HEK293 (cell line): ENCODE results near the gene TAC4.
A peak's percentile ranks its signal among the peaks of the same experiment; 100 is the strongest.

Experiments used
- CTCF ChIA-PET: fragments of 350-600 bp; formaldehyde crosslinking; extraction: SDS; loops from one replicate; lab custom pipeline; 2021; ENCODE audit warnings: antibody characterized with exemption; lab: Yijun Ruan, JAX
- POLR2A ChIA-PET: fragments of 300-600 bp; formaldehyde crosslinking; extraction: SDS; loops from one replicate; lab custom pipeline; 2020; ENCODE audit warnings: antibody characterized with exemption, inconsistent platforms; lab: Yijun Ruan, JAX
- H3K27ac ChIP-seq: fragments of 200-500 bp; sonication (Bioruptor generic); 2 replicates; pipeline ENCODE4 v1.5.1; 2014; ENCODE audit warnings: low read depth, low read length, control low read depth, inconsistent platforms; ENCODE audit errors: extremely low read depth
- H3K36me3 ChIP-seq, 2 experiments: fragments of 200-500 bp in 1 of 2; sonication (Bioruptor generic) in 1 of 2; 1 replicate in 1 of 2; 2 replicates in 1 of 2; pipeline ENCODE4 v1.5.1; 2014 to 2017; ENCODE audit warnings: inconsistent platforms in 2 of 2, low read length in 2 of 2; ENCODE audit not compliant: control insufficient read depth in 2 of 2, insufficient read depth in 1 of 2
- H3K4me1 ChIP-seq: fragments of 200-500 bp; sonication (Bioruptor generic); 2 replicates; pipeline ENCODE4 v1.5.1; 2014; ENCODE audit warnings: mild to moderate bottlenecking, low read length, inconsistent platforms; ENCODE audit not compliant: control insufficient read depth, insufficient read depth
- H3K4me3 ChIP-seq: 2 replicates; pipeline ENCODE4 v1.5.1; 2011; ENCODE audit warnings: low read depth, mild to moderate bottlenecking, control low read depth, low read length, moderate library complexity
- H3K9me3 ChIP-seq: fragments of 200-500 bp; sonication (Bioruptor generic); 2 replicates; pipeline ENCODE4 v1.5.1; 2014; ENCODE audit warnings: low read depth, low read length, inconsistent platforms; ENCODE audit not compliant: control insufficient read depth, insufficient read depth
- SCRT1 ChIP-seq: fragments of 450-650 bp; formaldehyde crosslinking; IDR thresholded peaks from 2 replicates; pipeline ENCODE4 v1.5.1; 2016; ENCODE audit warnings: missing biosample characterization, missing genetic modification characterization, borderline replicate concordance
- SCRT2 ChIP-seq: fragments of 450-650 bp; formaldehyde crosslinking; IDR thresholded peaks from 2 replicates; pipeline ENCODE4 v1.5.1; 2016; ENCODE audit warnings: missing biosample characterization, missing genetic modification characterization
- YY2 ChIP-seq: fragments of 450-650 bp; formaldehyde crosslinking; IDR thresholded peaks from 2 replicates; pipeline ENCODE4 v1.5.1; 2016; ENCODE audit warnings: missing biosample characterization, missing genetic modification characterization
- ZFP69B ChIP-seq: fragments of 450-650 bp; formaldehyde crosslinking; IDR thresholded peaks from 2 replicates; pipeline ENCODE4 v1.5.1; 2016; ENCODE audit warnings: missing biosample characterization, missing genetic modification characterization
- ZNF10 ChIP-seq: fragments of 450-650 bp; formaldehyde crosslinking; IDR thresholded peaks from 2 replicates; pipeline ENCODE4 v1.5.1; 2017; ENCODE audit warnings: missing biosample characterization, missing genetic modification characterization
- ZNF132 ChIP-seq: fragments of 450-650 bp; formaldehyde crosslinking; IDR thresholded peaks from 2 replicates; pipeline ENCODE4 v1.5.1; 2017; ENCODE audit warnings: missing biosample characterization, missing genetic modification characterization, borderline replicate concordance
- ZNF23 ChIP-seq: fragments of 450-650 bp; formaldehyde crosslinking; IDR thresholded peaks from 2 replicates; pipeline ENCODE4 v1.5.1; 2016; ENCODE audit warnings: missing biosample characterization, missing genetic modification characterization, borderline replicate concordance
- ZNF24 ChIP-seq: fragments of 450-650 bp; formaldehyde crosslinking; IDR thresholded peaks from 2 replicates; pipeline ENCODE4 v1.5.1; 2016; ENCODE audit warnings: missing biosample characterization, missing genetic modification characterization
- ZNF292 ChIP-seq: fragments of 450-650 bp; formaldehyde crosslinking; IDR thresholded peaks from 2 replicates; pipeline ENCODE4 v1.5.1; 2016; ENCODE audit warnings: low read depth, missing biosample characterization, missing genetic modification characterization, borderline replicate concordance
- ZNF350 ChIP-seq: fragments of 450-650 bp; formaldehyde crosslinking; IDR thresholded peaks from 2 replicates; pipeline ENCODE4 v1.5.0; 2017; ENCODE audit warnings: missing biosample characterization, mild to moderate bottlenecking, missing genetic modification characterization
- ZNF433 ChIP-seq: fragments of 450-650 bp; formaldehyde crosslinking; IDR thresholded peaks from 2 replicates; pipeline ENCODE4 v1.5.1; 2016; ENCODE audit warnings: missing biosample characterization, missing genetic modification characterization, low read depth
- ZNF48 ChIP-seq: fragments of 450-650 bp; formaldehyde crosslinking; IDR thresholded peaks from 2 replicates; pipeline ENCODE4 v1.5.1; 2016; ENCODE audit warnings: missing biosample characterization, missing genetic modification characterization
- ZNF501 ChIP-seq: fragments of 450-650 bp; formaldehyde crosslinking; IDR thresholded peaks from 2 replicates; pipeline ENCODE4 v1.5.1; 2016; ENCODE audit warnings: missing biosample characterization, missing genetic modification characterization
- ZNF645 ChIP-seq: fragments of 450-650 bp; formaldehyde crosslinking; IDR thresholded peaks from 2 replicates; pipeline ENCODE4; 2016; ENCODE audit warnings: missing biosample characterization, missing genetic modification characterization
- ZNF677 ChIP-seq: fragments of 450-650 bp; IDR thresholded peaks from 2 replicates; pipeline ENCODE4 v1.5.0; 2018; ENCODE audit warnings: missing biosample characterization, mild to moderate bottlenecking, missing genetic modification characterization, moderate library complexity

Gene TAC4

DNA sequence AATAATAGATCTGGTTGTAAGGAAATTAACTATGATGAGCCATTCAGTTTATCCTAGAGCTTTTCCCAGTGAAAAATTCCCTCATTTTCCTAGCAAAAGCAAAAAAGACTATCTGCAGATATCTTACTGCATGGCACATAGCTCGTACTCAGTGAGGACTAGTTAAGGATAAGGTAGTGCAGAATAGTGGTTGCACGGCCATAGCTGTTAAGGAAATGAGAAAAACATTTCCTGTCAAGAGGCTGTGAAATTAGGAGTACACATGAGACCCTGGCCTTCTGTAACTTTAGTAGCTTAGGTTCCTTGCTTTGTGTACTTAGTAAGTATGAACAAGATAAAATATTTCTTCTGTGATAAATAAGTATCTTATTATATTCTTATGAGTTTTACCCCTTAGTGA lies 49.1 kb downstream of the TAC4 start:
- no peak for TF ChIP-seq ZNF501
- TF ChIP-seq ZNF10 (tag by site-specific recombination), result no peak
- TF ChIP-seq ZNF645 (tag by site-specific recombination), result no peak
- Histone ChIP-seq H3K4me3 (no peak overlapping the region), H3K4me1 (no peaks in the 10 kb centered on the region), H3K9me3 (no peaks in the 10 kb centered on the region), H3K27ac (no peak overlapping the region), H3K36me3 (peaks cover 79 to 86% of the 10 kb centered on the region in 2 experiments)
- ChIA-PET CTCF (interaction anchor here (0.6 to 1.5 kb wide), 6 partner anchors 9 to 91 kb away, joined by 3 to 7 read pairs (median 4); partner anchors contain the start of gene SLC35B1), POLR2A (interaction anchor here (2.6 kb wide), 1 partner anchor 35 kb away, joined by 12 read pairs; the partner anchor contains the start of gene FAM117A)

- Histone ChIP-seq H3K4me1 (no peaks in the 10 kb centered on the region), H3K27ac (no peak overlapping the region), H3K36me3 (peaks cover 80 to 91% of the 10 kb centered on the region in 2 experiments)
- CTCF ChIA-PET, result interaction anchor here (0.6 to 1.5 kb wide), 6 partner anchors 9 to 269 kb away, joined by 3 to 7 read pairs (median 4); partner anchors contain the start of gene SLC35B1
- POLR2A ChIA-PET, result no interaction called here
- TF ChIP-seq ZNF433 (no peak), ZNF48 (no peak), ZNF350 (tag by site-specific recombination) (no peak)
- TF ChIP-seq, all 188 proteins: peak for 0
- Histone ChIP-seq H3K9me3 (no peaks in the 10 kb centered on the region), H3K4me3 (no peak overlapping the region)
Measured at GRCh38 chr17:49798182-49798581, 49.7 kb downstream of the TAC4 start.

- POLR2A ChIA-PET, result interaction anchor here (2.1 kb wide), 1 partner anchor 31 kb away, joined by 8 read pairs; the partner anchor contains the start of gene FAM117A
- H3K4me1 ChIP-seq, result no peaks in the 10 kb centered on the region
- H3K4me3 ChIP-seq, result no peak overlapping the region
- no peak overlapping the region for H3K27ac ChIP-seq
- peaks cover 76 to 91% of the 10 kb centered on the region in 2 experiments for H3K36me3 ChIP-seq
- TF ChIP-seq ZFP69B (tag by site-specific recombination), result no peak
- TF ChIP-seq ZNF292, result no peak
- TF ChIP-seq ZNF24 (tag by site-specific recombination), result no peak
- TF ChIP-seq ZNF677, result no peak
- TF ChIP-seq YY2 (tag by site-specific recombination), result no peak
- no peak for TF ChIP-seq ZNF132 (tag by site-specific recombination)
- TF ChIP-seq, all 188 proteins: peak for 0
- CTCF ChIA-PET, result interaction anchor here (0.7 to 0.9 kb wide), 2 partner anchors 201 to 203 kb away, joined by 4 to 5 read pairs; no protein-coding TSS in a partner anchor
- H3K9me3 ChIP-seq, result no peaks in the 10 kb centered on the region
Measured at GRCh38 chr17:49795372-49795771, 52.5 kb downstream of the TAC4 start.

GRCh38 chr17:49793309-49793708 lies 54.6 kb downstream of the TAC4 start:
- peaks cover 3% of the 10 kb centered on the region; the same call in 1 of the 2 replicates for H3K4me1 ChIP-seq
- no peaks in the 10 kb centered on the region for H3K9me3 ChIP-seq
- ChIA-PET POLR2A (interaction anchor here (1.5 kb wide), 1 partner anchor 29 kb away, joined by 3 read pairs; the partner anchor contains the start of gene FAM117A), CTCF (interaction anchor here (0.5 to 1.7 kb wide), 4 partner anchors 11 to 321 kb away, joined by 3 to 5 read pairs (median 3); no protein-coding TSS in a partner anchor)
- TF ChIP-seq SCRT1 (tag by site-specific recombination) (peak; percentile 63; the same call in 1 of the 2 replicates), SCRT2 (peak; percentile 87), ZNF23 (no peak)
- H3K27ac ChIP-seq, result no peak overlapping the region
- no peak overlapping the region for H3K4me3 ChIP-seq
- peaks cover 61 to 81% of the 10 kb centered on the region in 2 experiments for H3K36me3 ChIP-seq
